Adrenal gland (tissue), 12 donors: Measurements from ENCODE around the gene SYDE1. TPM values are rescaled to one million over a fixed set of nuclear protein-coding genes. Genes with fewer than 3 reads are reported as not detected.

Experiments used
- DNase-seq, 7 donors: peaks; one replicate each; pipeline ENCODE4 v3.0.0-alpha.2; 2019 to 2020
- H3K27ac ChIP-seq, 5 donors: fragments of 200-600 bp; sonication (generic) in 4 of 5; 1 replicate in 3 of 5; 2 replicates in 2 of 5; pipeline versions ENCODE4 v1.5.1 to v1.8.0; 2016 to 2020; ENCODE audit warnings: mild to moderate bottlenecking in 1 of 5
- H3K27me3 ChIP-seq: fragments of 200-600 bp; 2 replicates; pipeline ENCODE4 v1.8.0; 2021
- H3K36me3 ChIP-seq, 2 donors: fragments of 200-600 bp; replicated peaks in 1 of 2; 1 replicate in 1 of 2; 2 replicates in 1 of 2; pipeline versions ENCODE4 v1.5.1 to v1.8.0; 2018 to 2022
- H3K4me1 ChIP-seq, 2 donors: fragments of 200-600 bp; replicated peaks in 1 of 2; 1 replicate in 1 of 2; 2 replicates in 1 of 2; pipeline versions ENCODE4 v1.5.1 to v1.8.0; 2018 to 2021
- H3K4me3 ChIP-seq, 4 donors: fragments of 200-600 bp; sonication (generic) in 3 of 4; one replicate each; pipeline ENCODE4 v1.5.1; 2016 to 2018
- H3K9me3 ChIP-seq, 3 donors: fragments of 200-600 bp; sonication (generic) in 1 of 3; replicated peaks in 1 of 3; 1 replicate in 2 of 3; 2 replicates in 1 of 3; pipeline versions ENCODE4 v1.5.1 to v1.8.0; 2016 to 2021
- POLR2A ChIP-seq, 2 donors: fragments of 450-650 bp; IDR thresholded peaks; one replicate each; pipeline ENCODE4 v1.6.1; 2017; ENCODE audit warnings: antibody characterized with exemption in 2 of 2, mild to moderate bottlenecking in 2 of 2, moderate library complexity in 1 of 2
- WGBS, 4 donors: extraction: QIAGEN DNeasy Blood & Tissue Kit in 2 of 4; methylation state at CpG; one replicate each; pipeline versions ENCODE4 v1.1.5 to v1.1.7; 2013 to 2017; 5-methylcytosine and 5-hydroxymethylcytosine counted together
- intact Hi-C, 2 donors: fragments of 100-400 bp; cut with DNase I; formaldehyde crosslinking; loops; one replicate each; pipeline versions ENCODE4 v1.14.1 to v1.15.0; 2022 to 2023
- polyA plus RNA-seq, 3 donors: library from polyadenylated mRNA; stranded (reverse); fragments of 200-250 nt in 2 of 3; fragments of 350-450 nt in 1 of 3; fragmentation: Illumina TruSeq in 1 of 3; extraction: RNeasy Lipid Tissue Mini Kit (QIAGEN cat#74804) in 1 of 3; gene quantifications; one replicate each; pipeline ENCODE4 v1.2.3, GENCODE V29; 2013 to 2014
- total RNA-seq, 9 donors: library from RNA; depleted of rRNA in 4 of 9; stranded (reverse); fragments of >200 nt in 4 of 9; fragments of 120-200 nt in 1 of 9; fragmentation: NEBNext Ultra II Directional in 1 of 9; extraction: Animal tissue kit (Norgen Biotek cat#: 25700) in 1 of 9; gene quantifications; one replicate each; pipeline versions ENCODE4 v1.1.0 to v1.2.4, GENCODE V29; 2013 to 2023
- TF ChIP-seq, protein P1 (sequence below), 6 experiments: fragments of 450-650 bp in 4 of 6; fragments of 200-600 bp in 2 of 6; sonication (generic) in 1 of 6; IDR thresholded peaks; 1 replicate in 5 of 6; 2 replicates in 1 of 6; pipeline versions ENCODE4 v1.5.1 to v1.8.0; 2016 to 2021; ENCODE audit warnings: antibody characterized with exemption in 6 of 6, mild to moderate bottlenecking in 2 of 6, moderate library complexity in 1 of 6
- donor health status: healthy with polysubstance abuse.
- donor health status: Bipolar disorder and iron deficiency.
- donor health status: DM: yes; HTN: yes; CAD: no.
- donor health status: DM: no; HTN: no; CAD: no.
- donor health status: DM: no; HTN: no; CAD: no.
- donor health status: DM: yes; HTN: yes; CAD: no.

The SYDE1 gene
- total and polyA plus RNA-seq, 12 donors, result 2.5 to 45.1 (median 28.7) TPM

DNA sequence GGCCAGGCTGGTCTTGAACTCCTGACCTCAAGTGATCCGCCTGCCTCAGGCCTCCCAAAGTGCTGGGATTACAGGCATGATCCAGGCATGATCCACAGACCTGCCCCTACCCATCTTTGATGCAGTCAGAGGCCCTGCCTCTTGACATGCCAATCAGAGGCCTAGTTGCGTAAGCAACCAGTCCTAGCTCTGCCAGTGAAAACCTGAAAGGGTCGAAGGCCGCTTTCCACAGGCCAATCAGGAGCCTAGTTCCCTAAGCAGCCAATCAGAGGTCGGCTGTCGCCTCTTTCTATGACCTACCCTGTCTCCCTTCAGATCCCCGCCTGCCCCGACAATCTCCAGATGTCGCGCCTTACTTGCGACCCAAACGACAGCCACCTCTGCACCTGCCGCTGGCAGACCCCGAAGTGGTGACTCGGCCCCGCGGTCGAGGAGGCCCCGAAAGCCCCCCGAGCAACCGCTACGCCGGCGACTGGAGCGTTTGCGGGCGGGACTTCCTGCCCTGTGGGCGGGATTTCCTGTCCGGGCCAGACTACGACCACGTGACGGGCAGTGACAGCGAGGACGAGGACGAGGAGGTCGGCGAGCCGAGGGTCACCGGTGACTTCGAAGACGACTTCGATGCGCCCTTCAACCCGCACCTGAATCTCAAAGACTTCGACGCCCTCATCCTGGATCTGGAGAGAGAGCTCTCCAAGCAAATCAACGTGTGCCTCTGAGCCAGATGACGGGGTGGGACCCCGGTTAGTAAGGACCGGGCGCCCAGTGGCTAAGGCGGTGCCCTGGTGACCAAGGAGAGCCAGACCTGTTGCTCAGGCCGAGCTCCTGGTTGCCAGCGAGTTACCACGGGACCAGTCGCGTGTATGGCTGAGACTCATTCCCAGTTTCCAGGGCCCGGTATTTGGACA is 6.3 kb downstream of the SYDE1 start:
- H3K27me3 ChIP-seq, result no peaks in the 10 kb centered on the region
- TF ChIP-seq, protein P1, sequence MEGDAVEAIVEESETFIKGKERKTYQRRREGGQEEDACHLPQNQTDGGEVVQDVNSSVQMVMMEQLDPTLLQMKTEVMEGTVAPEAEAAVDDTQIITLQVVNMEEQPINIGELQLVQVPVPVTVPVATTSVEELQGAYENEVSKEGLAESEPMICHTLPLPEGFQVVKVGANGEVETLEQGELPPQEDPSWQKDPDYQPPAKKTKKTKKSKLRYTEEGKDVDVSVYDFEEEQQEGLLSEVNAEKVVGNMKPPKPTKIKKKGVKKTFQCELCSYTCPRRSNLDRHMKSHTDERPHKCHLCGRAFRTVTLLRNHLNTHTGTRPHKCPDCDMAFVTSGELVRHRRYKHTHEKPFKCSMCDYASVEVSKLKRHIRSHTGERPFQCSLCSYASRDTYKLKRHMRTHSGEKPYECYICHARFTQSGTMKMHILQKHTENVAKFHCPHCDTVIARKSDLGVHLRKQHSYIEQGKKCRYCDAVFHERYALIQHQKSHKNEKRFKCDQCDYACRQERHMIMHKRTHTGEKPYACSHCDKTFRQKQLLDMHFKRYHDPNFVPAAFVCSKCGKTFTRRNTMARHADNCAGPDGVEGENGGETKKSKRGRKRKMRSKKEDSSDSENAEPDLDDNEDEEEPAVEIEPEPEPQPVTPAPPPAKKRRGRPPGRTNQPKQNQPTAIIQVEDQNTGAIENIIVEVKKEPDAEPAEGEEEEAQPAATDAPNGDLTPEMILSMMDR (IDR thresholded peaks at IDR 0.05), result no peak
- no peak for TF ChIP-seq POLR2A (IDR thresholded peaks at IDR 0.05)
- peak overlapping the region in 1 of 5 donors; percentile 60 for H3K27ac ChIP-seq
- DNase-seq, result no peak
- peaks cover 0 to 8% of the 10 kb centered on the region in 2 donors for H3K4me1 ChIP-seq
- no peak overlapping the region for H3K4me3 ChIP-seq
- no peaks in the 10 kb centered on the region for H3K9me3 ChIP-seq
- WGBS, 4 donors, result 92 to 93% (median 92%) methylated on average over 41 to 58 of the region's 58 CpGs
- H3K36me3 ChIP-seq, result peaks cover 0 to 78% of the 10 kb centered on the region in 2 donors
- intact Hi-C loops, result no loop called here

DNA sequence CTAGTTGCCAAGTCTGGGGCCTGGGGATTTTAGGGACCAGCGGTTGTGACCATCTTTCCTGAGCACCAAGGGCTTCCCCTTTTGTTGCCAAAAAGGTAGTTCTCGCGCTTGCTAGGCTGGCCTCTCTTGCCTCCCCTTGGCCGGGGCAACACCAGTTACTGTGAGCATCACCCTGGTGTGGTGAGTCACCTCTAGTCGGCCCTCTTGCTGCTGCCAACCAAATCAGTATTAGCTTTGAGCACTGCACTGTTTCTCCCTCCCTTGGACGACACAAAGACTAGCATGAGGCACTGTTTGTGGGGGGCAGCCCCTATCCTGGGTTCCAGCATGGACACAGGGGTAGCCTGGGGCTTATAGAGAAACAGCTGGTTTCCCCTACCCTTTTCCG is 6.9 kb downstream of the SYDE1 start:
- no peak overlapping the region for H3K4me3 ChIP-seq
- TF ChIP-seq, protein P1 (IDR thresholded peaks at IDR 0.05), result no peak
- no peak for TF ChIP-seq POLR2A (IDR thresholded peaks at IDR 0.05)
- WGBS, 4 donors, result 47 to 60% (median 57%) methylated on average over 4 to 7 of the region's 7 CpGs
- no peaks in the 10 kb centered on the region for H3K9me3 ChIP-seq
- H3K27me3 ChIP-seq, result no peaks in the 10 kb centered on the region
- intact Hi-C loops, result no loop called here
- peaks cover 0 to 8% of the 10 kb centered on the region in 2 donors for H3K4me1 ChIP-seq
- H3K36me3 ChIP-seq, result peaks cover 0 to 84% of the 10 kb centered on the region in 2 donors
- peak in 5 of 7 donors; percentile 37 to 66 (median 60) for DNase-seq
- peak overlapping the region in 1 of 5 donors; percentile 60 for H3K27ac ChIP-seq

DNA sequence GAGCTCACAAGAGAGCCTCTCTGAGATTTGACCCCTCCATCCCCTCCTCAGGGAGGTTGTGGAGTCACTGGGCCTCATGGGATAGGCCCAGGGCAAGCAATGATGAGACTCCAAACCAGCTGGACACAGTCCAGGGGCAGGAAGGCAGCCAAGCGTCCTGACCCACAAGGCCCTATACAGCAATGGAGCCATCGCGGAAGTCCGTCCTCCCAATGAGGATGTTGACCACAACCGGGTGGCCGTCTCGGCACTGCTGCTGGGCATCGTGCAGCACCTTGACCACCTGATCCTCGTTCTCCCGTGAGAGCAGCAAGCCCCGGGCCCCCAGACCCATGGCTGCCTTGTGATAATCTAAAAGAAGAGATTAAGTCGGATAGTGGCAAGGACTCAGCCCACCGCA is 7.9 kb downstream of the SYDE1 start:
- intact Hi-C loops, result no loop called here
- no peak overlapping the region for H3K4me3 ChIP-seq
- H3K27ac ChIP-seq, result peak overlapping the region in 2 of 5 donors; percentile 16 to 60
- H3K9me3 ChIP-seq, result no peaks in the 10 kb centered on the region
- TF ChIP-seq POLR2A (IDR thresholded peaks at IDR 0.05), result no peak
- TF ChIP-seq, protein P1 (IDR thresholded peaks at IDR 0.05), result no peak
- H3K27me3 ChIP-seq, result no peaks in the 10 kb centered on the region
- WGBS, 4 donors, result 53 to 60% (median 53%) methylated on average over 10 to 13 of the region's 13 CpGs; no CpG with 5 or more reads in 1 of the 4 donors
- peak; percentile 70 to 90 (median 83) for DNase-seq
- H3K36me3 ChIP-seq, result peaks cover 0 to 88% of the 10 kb centered on the region in 2 donors
- H3K4me1 ChIP-seq, result peaks cover 0 to 8% of the 10 kb centered on the region in 2 donors

DNA sequence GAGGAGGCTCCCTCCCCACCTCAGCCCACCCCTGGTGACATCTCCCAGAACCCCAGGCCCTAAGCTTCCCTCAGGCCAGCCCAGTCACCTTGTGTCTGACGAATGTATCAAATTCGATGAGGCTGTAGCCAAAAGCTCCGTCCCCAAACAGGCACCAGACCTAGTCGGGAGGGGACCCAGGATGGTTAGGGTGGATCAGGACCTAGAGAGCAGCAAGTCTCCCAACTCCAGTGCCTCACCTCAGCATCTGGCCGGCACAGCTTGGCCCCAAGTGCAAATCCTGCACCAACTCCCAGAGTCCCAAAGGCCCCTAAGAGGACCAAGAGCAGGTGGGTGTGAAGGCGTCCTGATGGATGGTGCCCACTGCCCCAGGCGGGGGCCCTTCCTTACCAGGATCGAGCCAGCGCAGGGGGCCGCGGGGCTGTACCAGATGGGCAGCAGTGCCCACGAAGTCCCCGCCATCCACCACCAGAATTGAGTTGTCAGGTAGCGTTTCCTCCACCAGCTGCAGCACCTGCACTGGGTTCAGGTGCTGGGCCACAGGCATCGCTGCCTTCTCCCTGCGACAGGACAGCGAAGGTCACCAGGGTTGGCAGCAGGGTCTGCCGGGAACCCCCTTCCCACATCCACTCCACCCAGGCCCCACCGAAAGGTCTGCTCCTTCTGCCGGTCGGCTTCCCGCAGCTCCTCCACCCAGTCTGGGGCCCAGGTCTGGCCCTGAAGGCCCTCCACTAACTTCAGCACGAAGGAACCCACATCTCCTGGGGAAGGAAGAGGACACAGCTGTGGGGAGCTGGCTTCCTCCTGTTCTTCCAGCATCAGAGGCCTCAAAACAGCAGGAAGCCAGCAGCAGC is 8.8 kb downstream of the SYDE1 start:
- H3K4me3 ChIP-seq, result no peak overlapping the region
- intact Hi-C loops, result no loop called here
- H3K27me3 ChIP-seq, result no peaks in the 10 kb centered on the region
- peaks cover 0 to 8% of the 10 kb centered on the region in 2 donors for H3K4me1 ChIP-seq
- WGBS, 4 donors, result 76 to 84% (median 80%) methylated on average over 10 to 23 of the region's 23 CpGs
- TF ChIP-seq, protein P1 (IDR thresholded peaks at IDR 0.05), result no peak
- no peak for TF ChIP-seq POLR2A (IDR thresholded peaks at IDR 0.05)
- H3K9me3 ChIP-seq, result no peaks in the 10 kb centered on the region
- DNase-seq, result no peak
- peak overlapping the region in 2 of 5 donors; percentile 17 to 60 for H3K27ac ChIP-seq
- H3K36me3 ChIP-seq, result peaks cover 0 to 88% of the 10 kb centered on the region in 2 donors
